Measurements from ENCODE around the gene TRPV3. TPM values are rescaled to one million over a fixed set of nuclear protein-coding genes. Genes with fewer than 3 reads are reported as not detected.

The TRPV3 gene
- total and polyA plus RNA-seq, 12 donors = 0.17 to 2.8 (median 1.1) TPM

GRCh38 chr17:3556916-3557767 is 470 bp downstream of the TRPV3 start:
- Histone ChIP-seq H3K4me3 (no peak overlapping the region), H3K27ac (no peak overlapping the region), H3K4me1 (peaks cover 0 to 10% (median 0%) of the 10 kb centered on the region in 9 donors), H3K9me3 (no peaks in the 10 kb centered on the region), H3K36me3 (no peaks in the 10 kb centered on the region), H3K27me3 (peaks cover 0 to 12% (median 0%) of the 10 kb centered on the region in 7 donors)
- no peak for ATAC-seq
- no peak for DNase-seq
- no peak for TF ChIP-seq CTCF (IDR thresholded peaks at IDR 0.05)
- intact Hi-C loops (cut with DNase I) = no loop called here
- 78 to 81% methylated on average over 15 of the region's 15 CpGs for WGBS, 2 donors

GRCh38 chr17:3556239-3556915 is 1.2 kb downstream of the TRPV3 start:
- intact Hi-C loops (cut with DNase I) = no loop called here
- Histone ChIP-seq H3K4me3 (no peak overlapping the region), H3K36me3 (no peaks in the 10 kb centered on the region), H3K4me1 (peaks cover 0 to 10% (median 0%) of the 10 kb centered on the region in 9 donors), H3K27me3 (peaks cover 0 to 12% (median 0%) of the 10 kb centered on the region in 7 donors), H3K27ac (no peak overlapping the region), H3K9me3 (no peaks in the 10 kb centered on the region)
- ATAC-seq = no peak
- TF ChIP-seq CTCF (IDR thresholded peaks at IDR 0.05) = no peak
- no peak for DNase-seq
- 91 to 95% methylated on average over 19 of the region's 19 CpGs for WGBS, 2 donors

- Histone ChIP-seq H3K36me3 (no peaks in the 10 kb centered on the region), H3K9me3 (no peaks in the 10 kb centered on the region), H3K4me1 (peaks cover 0 to 10% (median 0%) of the 10 kb centered on the region in 9 donors), H3K4me3 (no peak overlapping the region), H3K27ac (no peak overlapping the region), H3K27me3 (peaks cover 0 to 12% (median 0%) of the 10 kb centered on the region in 7 donors)
- 82 to 84% methylated on average over 10 of the region's 10 CpGs for WGBS, 2 donors
- intact Hi-C loops (cut with DNase I) = no loop called here
- DNase-seq (no peak), ATAC-seq (no peak)
- no peak for TF ChIP-seq CTCF (IDR thresholded peaks at IDR 0.05)
Observed at GRCh38 chr17:3555189-3555796, 2.3 kb downstream of the TRPV3 start.

- intact Hi-C loops (cut with DNase I) = no loop called here
- DNase-seq (no peak), ATAC-seq (no peak)
- H3K27ac ChIP-seq = no peak overlapping the region
- 89 to 91% methylated on average over 13 of the region's 13 CpGs for WGBS, 2 donors
- TF ChIP-seq CTCF (IDR thresholded peaks at IDR 0.05) = no peak
- peaks cover 0 to 12% (median 0%) of the 10 kb centered on the region in 7 donors for H3K27me3 ChIP-seq
- H3K4me1 ChIP-seq = peaks cover 0 to 10% (median 0%) of the 10 kb centered on the region in 9 donors
- H3K36me3 ChIP-seq = no peaks in the 10 kb centered on the region
- H3K4me3 ChIP-seq = no peak overlapping the region
- no peaks in the 10 kb centered on the region for H3K9me3 ChIP-seq
Observed at GRCh38 chr17:3554440-3554839, 3.2 kb downstream of the TRPV3 start.
